ENCODE measurements around the gene FRMD4A. TPM values are rescaled to one million over a fixed set of nuclear protein-coding genes. Genes with fewer than 3 reads are reported as not detected.

FRMD4A gene
- total RNA-seq, 1 experiment from 2014 or later = 19.6 TPM

GRCh38 chr10:13848520-13849445, 481.9 kb downstream of the FRMD4A start:
- Mint-ChIP-seq H3K27ac (no peak overlapping the region; a peak in 3 of 7 replicates), H3K9me3 (no peaks in the 10 kb centered on the region), H3K4me3 (no peak overlapping the region), H3K27me3 (ENCODE audit: low read depth) (no peaks in the 10 kb centered on the region), H3K4me1 (peaks cover 29% of the 10 kb centered on the region in 2 experiments), H3K36me3 (ENCODE audit: insufficient read depth in 1 of 3, low read depth in 3 of 3) (peaks cover 0 to 4% (median 3%) of the 10 kb centered on the region in 3 experiments; a peak in 2 of 7 replicates)
- no peak overlapping the region for H3K23ac ChIP-seq (ENCODE audit: insufficient read length, low read depth, low read length)
- no peak for DNase-seq
- no peak overlapping the region for H2AK5ac ChIP-seq (ENCODE audit: insufficient read length, low read length)
- no peak overlapping the region for H3K9ac ChIP-seq (ENCODE audit: extremely low read depth, insufficient read length, low read length)
- no peak overlapping the region for H4K8ac ChIP-seq (replicated peaks; ENCODE audit: insufficient read length, low read depth, low read length)
- H3K56ac ChIP-seq (ENCODE audit: insufficient read length, low read depth, low read length) = no peak overlapping the region
- H2BK120ac ChIP-seq (ENCODE audit: low read depth, low read length, poor library complexity, severe bottlenecking) = no peak overlapping the region
- H2BK12ac ChIP-seq (ENCODE audit: insufficient read length, low read depth, low read length) = no peak overlapping the region
- H3K79me1 ChIP-seq (ENCODE audit: insufficient read depth, low read depth, low read length, poor library complexity, severe bottlenecking) = no peaks in the 10 kb centered on the region
- no peaks in the 10 kb centered on the region for H3K9me3 ChIP-seq (ENCODE audit: control insufficient read depth, low read depth, low read length)
- no peak overlapping the region for H3T11ph ChIP-seq (ENCODE audit: low read length)
- H3K23me2 ChIP-seq (ENCODE audit: insufficient read length, low read depth, low read length, poor library complexity, severe bottlenecking) = peaks cover 3% of the 10 kb centered on the region
- H4K91ac ChIP-seq (ENCODE audit: insufficient read length, low read depth, low read length) = no peak overlapping the region
- no peaks in the 10 kb centered on the region for H3K79me2 ChIP-seq (ENCODE audit: insufficient read depth, low read length)
- H2BK15ac ChIP-seq (ENCODE audit: low read depth, low read length) = no peak overlapping the region
- no peak overlapping the region for H3K4ac ChIP-seq (ENCODE audit: low read depth, low read length)
- H3K18ac ChIP-seq (ENCODE audit: insufficient read length, low read depth, low read length) = peak overlapping the region; percentile 56
- no peaks in the 10 kb centered on the region for H4K20me1 ChIP-seq (ENCODE audit: control insufficient read depth, insufficient read depth, insufficient read length)
- H2BK20ac ChIP-seq (ENCODE audit: low read depth, low read length, poor library complexity, severe bottlenecking) = no peak overlapping the region
- no peak overlapping the region for H3K14ac ChIP-seq (ENCODE audit: insufficient read depth, low read length)
- no peak overlapping the region for H3K27ac ChIP-seq (ENCODE audit: insufficient read length, low read depth, low read length)
- no peak overlapping the region for H2AFZ ChIP-seq (ENCODE audit: low read length)
- H3K4me2 ChIP-seq (ENCODE audit: insufficient read depth, insufficient read length, low read length) = no peak overlapping the region
- no peak for TF ChIP-seq CTCF (conservative IDR thresholded peaks at IDR 0.05)
- peaks cover 3% of the 10 kb centered on the region; the same call in 1 of the 2 replicates for H3K4me1 ChIP-seq (ENCODE audit: insufficient read depth, low read length)
- no peak overlapping the region for H2BK5ac ChIP-seq (ENCODE audit: insufficient read length, low read length)
- H3K27me3 ChIP-seq (ENCODE audit: insufficient read depth, low read length) = no peaks in the 10 kb centered on the region
- WGBS (ENCODE audit: extremely low coverage, insufficient read length, low lambda C conversion rate) = no CpG with 5 or more reads among the region's 16 CpGs
- no peak overlapping the region for H4K5ac ChIP-seq (ENCODE audit: insufficient read length, low read depth, low read length)

All from H9 (cell line).